Measurements from ENCODE around the gene MAN1B1.
A peak's percentile ranks its signal among the peaks of the same experiment; 100 is the strongest.
"Not testable (repeated sequence)": the region's sequence is repeated elsewhere in the genome, so short reads cannot be mapped to it uniquely, and the experiment has no call there.

MAN1B1 gene

DNA sequence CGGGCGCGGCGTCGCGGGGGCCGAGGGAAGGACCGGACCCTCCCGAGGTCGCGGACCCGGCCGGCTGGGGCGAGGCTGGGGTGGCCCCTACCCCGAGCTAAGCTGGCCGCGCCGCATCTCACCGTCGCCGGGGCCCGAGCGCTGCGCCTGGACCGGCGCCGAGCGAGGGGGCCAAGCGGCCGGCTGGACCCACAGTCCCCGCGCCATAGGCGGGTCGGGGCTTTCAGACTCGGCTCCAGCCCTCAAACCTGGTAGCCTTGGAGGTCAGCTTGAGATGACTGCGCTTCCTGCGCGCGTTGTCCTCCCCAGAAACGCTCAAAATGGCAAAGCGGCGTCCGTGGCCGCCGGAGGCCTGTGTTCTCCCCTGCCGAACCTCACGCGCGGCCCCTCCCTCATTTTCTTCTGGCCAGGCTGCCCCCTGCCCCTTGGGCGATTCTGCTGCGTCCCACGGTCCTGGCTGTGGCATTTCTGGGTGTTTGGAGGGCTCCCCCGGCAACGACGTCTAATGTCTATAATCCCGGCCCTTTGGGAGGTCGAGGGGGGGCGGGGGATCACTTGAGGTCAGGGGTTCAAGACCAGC lies 43.5 kb downstream of the MAN1B1 start:
- no peak for DNase-seq

DNA sequence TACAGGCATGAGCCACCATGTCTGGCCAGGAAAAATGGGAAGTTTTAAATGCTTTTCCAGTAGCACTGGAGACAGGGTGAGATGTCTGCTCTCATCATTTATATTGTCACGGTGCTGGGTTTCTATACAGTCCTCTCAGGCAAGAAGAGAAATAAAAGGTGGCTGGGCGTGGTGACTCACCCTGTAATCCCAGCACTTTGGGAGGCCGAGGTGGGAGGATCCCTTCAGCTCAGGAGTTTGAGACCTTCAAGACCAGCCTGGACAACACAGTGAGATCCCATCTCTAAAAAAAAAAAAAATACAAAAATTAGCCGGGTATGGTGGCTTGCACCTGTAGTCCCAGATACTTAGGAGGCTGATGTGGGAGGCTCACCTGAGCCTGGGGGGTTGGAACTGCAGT lies 47.4 kb downstream of the MAN1B1 start:
- DNase-seq: no peak

DNA sequence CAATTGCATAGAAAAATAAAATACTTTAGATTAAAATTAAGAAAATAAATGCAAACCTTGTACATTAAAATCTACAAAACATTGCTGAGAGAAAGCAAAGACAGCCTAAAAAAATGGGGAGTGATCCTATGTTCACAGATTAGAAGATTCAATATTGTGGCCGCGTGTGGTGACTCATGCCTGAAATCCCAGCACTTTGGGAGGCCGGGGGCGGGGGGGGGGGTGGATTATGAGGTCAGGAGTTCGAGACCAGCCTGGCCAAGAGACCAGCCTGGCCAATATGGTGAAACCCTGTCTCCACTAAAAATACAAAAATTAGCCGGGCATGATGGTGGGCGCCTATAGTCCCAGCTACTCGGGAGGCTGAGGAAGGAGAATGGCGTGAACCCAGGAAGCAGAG lies 48.4 kb downstream of the MAN1B1 start:
- DNase-seq: not testable (repeated sequence)

DNA sequence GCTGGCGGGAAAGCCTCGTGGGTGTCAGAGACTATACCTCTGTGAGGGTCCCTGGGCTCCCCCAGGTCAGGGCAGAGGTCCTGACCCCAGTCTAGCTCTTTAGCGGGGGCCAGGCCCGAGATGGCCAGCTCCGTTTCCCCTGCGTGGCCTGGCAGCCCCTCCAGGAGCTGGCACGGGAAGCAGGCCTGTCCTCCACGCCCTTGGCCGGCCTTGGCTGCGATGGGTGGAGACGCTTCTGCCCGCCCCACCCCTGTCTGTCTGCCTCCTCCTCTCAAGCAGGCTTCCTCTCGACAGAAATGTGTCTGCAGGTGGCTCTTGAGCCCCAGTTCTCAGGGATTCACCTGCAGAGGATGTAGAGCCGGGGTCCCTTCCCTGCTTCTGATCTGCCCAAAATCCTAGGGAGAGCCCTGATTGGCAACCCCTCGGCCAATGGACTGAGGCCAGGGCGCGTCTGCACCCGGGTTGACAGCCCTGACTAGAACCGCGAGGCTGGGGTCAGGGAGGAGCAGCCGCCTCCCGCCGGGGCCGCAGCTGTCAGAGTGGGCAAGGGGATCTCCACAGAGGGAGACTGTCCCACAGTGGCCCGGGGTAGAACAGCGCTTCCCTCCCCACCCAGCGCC lies 49.6 kb downstream of the MAN1B1 start:
- no peak for DNase-seq

GRCh38 chr9:137136881-137137607 lies 50.3 kb downstream of the MAN1B1 start:
- no peak for DNase-seq

GRCh38 chr9:137138058-137138721 lies 51.4 kb downstream of the MAN1B1 start:
- DNase-seq: no peak

DNA sequence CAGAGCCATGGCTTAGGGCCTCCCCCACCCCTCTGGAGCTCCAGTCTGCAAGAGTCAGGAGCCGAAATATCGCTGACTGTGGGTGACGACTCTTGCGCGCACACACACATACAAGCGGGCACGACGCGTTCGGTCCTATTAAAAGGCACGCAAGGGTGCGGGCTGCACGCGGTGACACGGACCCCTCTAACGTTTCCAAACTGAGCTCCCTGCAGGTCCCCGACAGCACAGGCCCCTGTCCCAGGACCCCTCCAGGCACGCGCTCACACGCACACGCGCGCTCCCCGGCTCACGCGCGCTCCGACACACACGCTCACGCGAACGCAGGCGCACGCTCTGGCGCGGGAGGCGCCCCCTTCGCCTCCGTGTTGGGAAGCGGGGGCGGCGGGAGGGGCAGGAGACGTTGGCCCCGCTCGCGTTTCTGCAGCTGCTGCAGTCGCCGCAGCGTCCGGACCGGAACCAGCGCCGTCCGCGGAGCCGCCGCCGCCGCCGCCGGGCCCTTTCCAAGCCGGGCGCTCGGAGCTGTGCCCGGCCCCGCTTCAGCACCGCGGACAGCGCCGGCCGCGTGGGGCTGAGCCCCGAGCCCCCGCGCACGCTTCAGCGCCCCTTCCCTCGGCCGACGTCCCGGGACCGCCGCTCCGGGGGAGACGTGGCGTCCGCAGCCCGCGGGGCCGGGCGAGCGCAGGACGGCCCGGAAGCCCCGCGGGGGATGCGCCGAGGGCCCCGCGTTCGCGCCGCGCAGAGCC lies 52.1 kb downstream of the MAN1B1 start, which contains the start of gene GRIN1:
Gene GRIN1 (plus strand): TSS at position 433 of the 746 bp plus-strand sequence. CDS start 333 bp downstream, outside the sequence.
- DNase-seq: peak; percentile 6 to 27

DNA sequence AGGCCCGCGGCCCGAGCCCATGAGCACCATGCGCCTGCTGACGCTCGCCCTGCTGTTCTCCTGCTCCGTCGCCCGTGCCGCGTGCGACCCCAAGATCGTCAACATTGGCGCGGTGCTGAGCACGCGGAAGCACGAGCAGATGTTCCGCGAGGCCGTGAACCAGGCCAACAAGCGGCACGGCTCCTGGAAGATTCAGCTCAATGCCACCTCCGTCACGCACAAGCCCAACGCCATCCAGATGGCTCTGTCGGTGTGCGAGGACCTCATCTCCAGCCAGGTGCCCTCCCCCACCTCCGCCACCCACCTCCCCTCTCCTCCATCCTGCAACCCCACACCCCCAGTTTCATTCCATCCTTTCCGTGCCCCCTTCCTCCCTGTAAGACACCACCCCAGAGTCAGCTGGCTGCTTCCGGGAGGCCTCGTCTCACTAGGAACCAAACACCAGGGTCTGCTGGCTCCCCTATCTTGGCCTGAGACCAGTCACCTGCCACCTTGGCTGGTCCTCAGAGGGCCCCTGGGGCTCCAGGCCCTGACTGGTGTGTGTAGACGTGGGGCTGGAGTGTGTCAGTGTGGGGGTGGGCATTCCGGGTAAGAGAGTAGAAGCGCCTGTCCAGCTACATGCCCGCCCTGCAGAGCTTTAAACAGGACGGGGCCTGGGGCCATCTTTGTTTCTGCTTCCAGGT lies 52.8 kb downstream of the MAN1B1 start:
- no peak for DNase-seq

DNA sequence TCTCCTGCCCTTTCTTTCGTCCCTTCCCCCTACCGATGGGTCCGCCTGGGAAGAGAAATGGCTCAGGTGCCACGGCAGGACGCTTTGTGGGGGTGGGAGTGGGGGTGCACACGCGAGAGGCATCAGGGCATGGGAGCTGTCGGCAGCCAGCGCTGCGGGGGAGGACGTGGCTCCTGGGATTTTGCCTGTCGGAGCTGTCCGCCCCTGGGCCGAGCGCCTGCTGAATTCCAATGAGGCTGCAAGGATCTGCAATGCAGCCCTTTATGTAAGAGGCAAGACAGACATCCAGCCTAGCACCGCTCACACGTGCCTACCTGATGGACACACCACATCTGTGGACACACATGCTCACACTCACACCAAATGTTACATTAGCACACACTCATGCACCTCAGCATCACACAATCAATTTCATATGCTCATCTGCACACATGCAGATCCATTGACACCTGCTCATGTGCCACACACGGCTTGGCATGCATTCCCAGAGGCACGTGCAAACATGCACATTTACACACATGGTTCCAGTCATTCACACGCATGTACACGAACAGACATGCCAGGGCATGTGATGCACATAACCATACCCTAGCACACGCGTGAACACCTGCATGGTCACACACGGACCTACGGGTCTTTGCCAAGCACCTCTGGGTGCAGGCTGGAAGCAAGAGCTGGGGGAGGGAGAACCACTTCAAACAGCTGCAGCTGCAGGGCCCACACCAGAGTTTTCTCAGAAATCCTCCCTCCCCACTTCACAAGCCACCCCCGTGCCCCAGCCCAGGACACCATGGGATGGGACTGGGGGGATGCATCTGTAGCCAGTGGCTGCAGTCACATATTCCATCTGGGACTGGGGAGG lies 53.6 kb downstream of the MAN1B1 start:
- no peak for DNase-seq

- no peak for DNase-seq
Observed at GRCh38 chr9:137141050-137141810, 54.4 kb downstream of the MAN1B1 start.

DNA sequence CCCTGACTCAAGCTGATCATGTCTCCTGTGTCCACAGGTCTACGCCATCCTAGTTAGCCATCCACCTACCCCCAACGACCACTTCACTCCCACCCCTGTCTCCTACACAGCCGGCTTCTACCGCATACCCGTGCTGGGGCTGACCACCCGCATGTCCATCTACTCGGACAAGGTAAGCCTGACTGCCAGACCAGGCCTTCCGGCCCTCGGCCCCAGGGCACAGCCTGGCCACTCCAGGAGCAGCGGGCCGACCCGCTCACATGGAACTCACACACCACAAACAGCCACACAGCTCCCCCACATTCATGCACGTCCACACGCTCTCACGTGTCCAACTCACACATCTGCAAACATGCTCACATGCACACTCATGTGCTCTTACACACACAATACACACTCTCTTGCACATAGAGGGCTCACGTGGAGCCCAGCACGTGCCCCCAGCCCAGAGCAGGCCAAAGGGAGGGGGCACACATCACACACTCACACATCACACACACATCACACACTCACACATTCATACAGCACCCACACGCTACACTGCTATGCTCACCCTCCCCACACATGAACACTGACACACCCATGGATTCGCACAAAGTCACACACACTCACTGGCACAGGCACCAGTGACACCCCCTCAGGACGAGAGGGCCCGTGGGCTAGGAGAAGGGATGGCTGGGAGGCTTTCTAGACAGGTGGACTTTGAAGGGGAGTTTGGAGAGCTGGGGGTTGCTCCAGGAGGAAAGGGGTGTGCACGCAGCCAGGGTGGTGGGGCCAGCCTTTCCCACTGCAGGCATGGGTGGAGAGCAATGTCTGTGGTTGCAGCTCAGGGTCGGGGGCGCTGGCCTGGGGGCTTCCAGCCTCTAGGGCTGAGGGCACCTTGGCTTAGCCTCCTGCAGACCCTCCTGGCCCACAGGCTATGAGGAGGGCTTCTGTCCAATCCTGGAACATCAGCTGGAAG lies 55.5 kb downstream of the MAN1B1 start:
- no peak for DNase-seq

- DNase-seq: no peak
Observed at GRCh38 chr9:137143459-137143858, 56.7 kb downstream of the MAN1B1 start.

DNA sequence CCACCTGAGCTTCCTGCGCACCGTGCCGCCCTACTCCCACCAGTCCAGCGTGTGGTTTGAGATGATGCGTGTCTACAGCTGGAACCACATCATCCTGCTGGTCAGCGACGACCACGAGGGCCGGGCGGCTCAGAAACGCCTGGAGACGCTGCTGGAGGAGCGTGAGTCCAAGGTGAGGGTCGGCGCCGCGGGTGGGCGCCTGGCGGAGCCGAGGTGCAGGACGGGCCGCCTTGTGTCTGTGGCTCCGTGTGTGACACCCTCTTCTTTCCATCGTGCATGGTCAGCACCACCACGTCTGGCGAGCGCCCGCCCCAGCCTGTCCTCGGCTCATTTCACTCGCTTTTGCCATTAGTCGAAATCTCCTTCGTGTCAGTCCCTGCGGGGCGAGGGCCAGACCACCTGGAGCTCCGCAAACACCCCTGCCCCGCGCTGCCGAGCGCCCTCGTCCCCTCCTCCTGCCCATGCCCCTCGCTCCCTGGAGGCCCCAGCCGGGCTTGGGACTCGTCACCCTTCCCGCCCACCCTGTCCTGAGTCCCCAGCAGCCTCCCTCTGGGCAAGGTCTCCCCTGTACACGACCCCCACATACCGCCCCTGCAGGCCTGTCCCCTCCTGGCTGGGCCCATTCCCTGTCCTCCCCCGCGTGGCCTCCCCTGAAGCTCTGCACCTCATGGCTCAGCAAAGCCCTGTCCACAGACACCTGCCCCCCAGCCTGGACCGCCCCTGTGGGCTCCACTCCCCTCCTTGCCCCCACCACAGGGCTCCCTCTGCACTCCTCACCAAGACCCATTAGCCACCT lies 59.1 kb downstream of the MAN1B1 start:
- no peak for DNase-seq

DNA sequence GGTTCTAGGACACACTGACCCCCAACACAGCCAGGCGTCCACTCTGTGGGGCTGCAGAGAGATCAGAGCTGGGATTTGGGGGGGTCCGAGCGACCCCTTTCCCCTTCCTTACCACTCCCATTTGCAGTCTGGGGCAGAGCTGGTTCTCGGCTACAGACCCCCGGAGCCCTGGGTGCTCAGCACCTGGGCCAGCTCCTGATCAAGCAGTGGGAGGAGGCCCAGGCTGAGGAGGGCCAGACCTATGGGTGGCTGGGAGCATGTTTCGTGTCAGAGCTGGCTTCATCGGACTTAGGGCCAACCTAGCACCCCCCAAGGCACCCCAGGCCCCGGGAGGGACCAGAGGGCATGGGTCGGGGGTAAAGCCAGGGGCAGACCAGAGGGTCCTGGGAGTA lies 59.7 kb downstream of the MAN1B1 start:
- no peak for DNase-seq

- DNase-seq: no peak
Observed at GRCh38 chr9:137147091-137147792, 60.5 kb downstream of the MAN1B1 start.

GRCh38 chr9:137147793-137148160 lies 61.0 kb downstream of the MAN1B1 start:
- no peak for DNase-seq

DNA sequence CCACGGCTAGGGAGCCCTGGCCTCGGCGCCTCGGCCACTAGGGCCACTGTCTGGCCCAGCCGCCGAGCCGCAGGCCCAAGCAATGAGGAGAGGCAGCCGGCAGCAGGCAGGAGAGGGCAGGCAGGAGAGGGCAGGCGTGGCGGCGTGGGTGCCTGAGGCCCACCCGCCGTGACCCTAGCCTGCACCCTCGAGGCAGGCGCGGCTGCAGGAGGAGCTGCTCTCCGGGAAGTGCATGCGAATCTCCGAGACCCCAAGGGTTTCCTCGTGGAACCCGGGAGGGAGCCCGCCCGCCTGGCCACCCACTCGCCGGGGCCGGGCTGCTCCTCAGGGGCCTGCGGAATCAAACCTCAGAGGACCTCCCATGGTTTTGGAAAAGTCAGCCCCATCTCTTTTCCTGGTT lies 61.5 kb downstream of the MAN1B1 start:
- no peak for DNase-seq

DNA sequence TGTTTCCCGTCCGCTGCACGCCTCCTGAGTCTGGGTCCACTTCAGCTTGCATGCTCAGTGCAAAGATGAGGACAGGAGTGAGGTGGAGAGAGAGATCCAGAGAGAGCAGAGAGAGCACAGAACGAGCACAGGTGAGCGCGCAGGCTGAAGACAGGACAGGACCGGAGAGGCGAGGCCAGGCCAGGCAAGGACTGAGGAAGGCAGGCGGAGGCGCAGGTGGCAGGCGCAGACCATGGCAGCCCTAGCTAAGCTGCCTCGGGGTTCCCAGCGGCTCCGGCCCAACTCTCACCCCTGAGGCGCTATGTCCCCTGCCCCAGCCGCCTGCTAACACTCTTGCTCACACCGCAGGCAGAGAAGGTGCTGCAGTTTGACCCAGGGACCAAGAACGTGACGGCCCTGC lies 61.9 kb downstream of the MAN1B1 start:
- no peak for DNase-seq

Data from CD4-positive, alpha-beta T cell treated with Interleukin-1 beta for 1 hour (primary cell).